PC-3 (cell line): Measurements from ENCODE around the gene ST6GALNAC4. TPM values are rescaled to one million over a fixed set of nuclear protein-coding genes. Genes with fewer than 3 reads are reported as not detected.

Source experiments
- ATAC-seq: fragments of 200-7000 bp; cut with Tn5 transposase; 2 replicates; pipeline ENCODE4 v1.9.1; 2020; ENCODE audit warnings: mild to moderate bottlenecking, moderate library complexity
- BruUV-seq: library from RNA; stranded (reverse); fragments of 400-500 nt; replicated peaks from 2 replicates; lab custom pipeline; 2021; lab: Mats Ljungman, UMichigan
- CTCF ChIA-PET: fragments of 300-600 bp; sonication (Branson Sonifier 250); formaldehyde crosslinking; loops from one replicate; lab custom pipeline; 2022; ENCODE audit warnings: antibody characterized with exemption; lab: Charles Lee
- POLR2A ChIA-PET: fragments of 300-600 bp; sonication (Branson Sonifier 250); formaldehyde crosslinking; loops from one replicate; lab custom pipeline; 2022; ENCODE audit warnings: antibody characterized with exemption; ENCODE audit not compliant: unreplicated experiment; lab: Charles Lee
- DNase-seq: peaks from one replicate; pipeline ENCODE4 v3.0.0-alpha.2; 2015
- H2AFZ ChIP-seq: fragments of 300-600 bp; sonication (generic); 2 replicates; pipeline ENCODE4 v1.6.0; 2016; ENCODE audit warnings: antibody characterized with exemption, low read length
- H3F3A ChIP-seq: fragments of 300-600 bp; sonication (generic); one replicate; pipeline ENCODE4 v1.6.0; 2017; ENCODE audit warnings: antibody characterized with exemption, low read length, control low read depth, mild to moderate bottlenecking; ENCODE audit not compliant: unreplicated experiment
- H3K27ac ChIP-seq: fragments of 300-600 bp; sonication (generic); 2 replicates; pipeline ENCODE4 v1.5.1; 2016; ENCODE audit warnings: mild to moderate bottlenecking, low read length
- H3K27me3 ChIP-seq: fragments of 300-600 bp; sonication (generic); 2 replicates; pipeline ENCODE4 v1.6.1; 2016; ENCODE audit warnings: low read length, mixed read lengths
- H3K36me3 ChIP-seq: fragments of 300-600 bp; sonication (generic); 2 replicates; pipeline ENCODE4 v1.6.1; 2016; ENCODE audit warnings: low read depth, mixed run types, low read length, mixed read lengths
- H3K4me1 ChIP-seq: fragments of 300-600 bp; sonication (generic); 2 replicates; pipeline ENCODE4 v1.5.1; 2016; ENCODE audit warnings: low read length; ENCODE audit not compliant: insufficient read depth
- H3K4me2 ChIP-seq: fragments of 300-600 bp; sonication (generic); 2 replicates; pipeline ENCODE4 v1.6.0; 2016; ENCODE audit warnings: low read length
- H3K4me3 ChIP-seq: fragments of 300-600 bp; sonication (generic); 2 replicates; pipeline ENCODE4 v1.5.1; 2016; ENCODE audit warnings: mild to moderate bottlenecking, low read length, mixed read lengths
- H3K79me2 ChIP-seq: fragments of 300-600 bp; sonication (generic); 2 replicates; pipeline ENCODE4 v1.6.1; 2017; ENCODE audit warnings: low read length, mixed read lengths
- H3K9ac ChIP-seq: fragments of 300-600 bp; sonication (generic); 2 replicates; pipeline ENCODE4 v1.6.0; 2016; ENCODE audit warnings: mild to moderate bottlenecking, low read length
- H3K9me2 ChIP-seq: fragments of 300-600 bp; sonication (generic); replicated peaks from 2 replicates; pipeline ENCODE4 v1.6.1; 2016; ENCODE audit warnings: mixed run types, low read length, mixed read lengths
- H3K9me3 ChIP-seq: fragments of 300-600 bp; sonication (generic); 2 replicates; pipeline ENCODE4 v1.6.1; 2016; ENCODE audit warnings: low read length, mixed read lengths
- H4K20me1 ChIP-seq: fragments of 300-600 bp; sonication (generic); 2 replicates; pipeline ENCODE4 v1.6.1; 2016; ENCODE audit warnings: low read length, mixed read lengths
- EZH2 ChIP-seq: fragments of 300-600 bp; sonication (generic); IDR thresholded peaks from one replicate; pipeline ENCODE4 v1.6.1; 2017; ENCODE audit warnings: antibody characterized with exemption, mild to moderate bottlenecking, low read length; ENCODE audit not compliant: unreplicated experiment
- EZH2phosphoT487 ChIP-seq: fragments of 300-600 bp; sonication (generic); IDR thresholded peaks from 2 replicates; pipeline ENCODE4 v1.6.1; 2018; ENCODE audit warnings: mild to moderate bottlenecking, antibody characterized with exemption, low read length, borderline replicate concordance
- intact Hi-C: fragments of 100-400 bp; cut with micrococcal nuclease; formaldehyde crosslinking; loops from 2 replicates; pipeline ENCODE4 v1.9.0; 2023
- total RNA-seq: library from RNA; depleted of rRNA; stranded (reverse); fragments of >200 nt; gene quantifications from 2 replicates; pipeline ENCODE4 v1.2.3, GENCODE V29; 2014
- TF ChIP-seq, protein P1 (sequence below): fragments of 300-600 bp; sonication (generic); conservative IDR thresholded peaks from 2 replicates; pipeline ENCODE4 v1.5.1; 2017; ENCODE audit warnings: antibody characterized with exemption, low read depth, mild to moderate bottlenecking, low read length

Gene ST6GALNAC4
- total RNA-seq, 1 experiment from 2014 or later = 26.9 TPM

DNA sequence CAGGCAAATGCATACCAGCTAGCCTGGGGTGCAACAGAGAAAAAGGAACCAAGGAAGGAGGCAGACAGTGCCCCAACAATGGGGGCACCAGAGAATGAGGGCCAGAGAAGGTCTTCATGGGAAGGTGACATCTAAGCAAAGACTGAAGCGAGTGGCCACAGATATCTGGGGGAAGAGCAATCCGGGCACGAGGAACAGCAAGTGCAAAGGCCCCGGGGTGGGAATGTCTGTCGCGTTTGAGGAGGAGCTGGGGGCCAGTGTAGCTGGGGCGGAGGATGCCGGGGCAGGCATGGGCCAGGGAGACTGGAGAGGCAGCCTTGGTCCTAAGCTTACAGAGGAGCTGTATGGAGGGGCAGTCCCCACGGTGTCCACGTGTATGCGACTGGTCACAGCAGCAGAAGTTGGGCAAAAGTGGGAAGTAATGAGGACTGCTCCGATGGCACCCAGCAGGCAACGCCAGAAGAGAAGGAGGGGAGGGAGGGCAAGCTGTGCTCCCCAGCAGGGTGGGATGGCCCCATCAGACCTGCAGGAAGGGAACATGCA lies 44.8 kb upstream of the ST6GALNAC4 start:
- ChIA-PET CTCF (no interaction called here), POLR2A (no interaction called here)
- no peak for TF ChIP-seq EZH2
- TF ChIP-seq, protein P1, sequence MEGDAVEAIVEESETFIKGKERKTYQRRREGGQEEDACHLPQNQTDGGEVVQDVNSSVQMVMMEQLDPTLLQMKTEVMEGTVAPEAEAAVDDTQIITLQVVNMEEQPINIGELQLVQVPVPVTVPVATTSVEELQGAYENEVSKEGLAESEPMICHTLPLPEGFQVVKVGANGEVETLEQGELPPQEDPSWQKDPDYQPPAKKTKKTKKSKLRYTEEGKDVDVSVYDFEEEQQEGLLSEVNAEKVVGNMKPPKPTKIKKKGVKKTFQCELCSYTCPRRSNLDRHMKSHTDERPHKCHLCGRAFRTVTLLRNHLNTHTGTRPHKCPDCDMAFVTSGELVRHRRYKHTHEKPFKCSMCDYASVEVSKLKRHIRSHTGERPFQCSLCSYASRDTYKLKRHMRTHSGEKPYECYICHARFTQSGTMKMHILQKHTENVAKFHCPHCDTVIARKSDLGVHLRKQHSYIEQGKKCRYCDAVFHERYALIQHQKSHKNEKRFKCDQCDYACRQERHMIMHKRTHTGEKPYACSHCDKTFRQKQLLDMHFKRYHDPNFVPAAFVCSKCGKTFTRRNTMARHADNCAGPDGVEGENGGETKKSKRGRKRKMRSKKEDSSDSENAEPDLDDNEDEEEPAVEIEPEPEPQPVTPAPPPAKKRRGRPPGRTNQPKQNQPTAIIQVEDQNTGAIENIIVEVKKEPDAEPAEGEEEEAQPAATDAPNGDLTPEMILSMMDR = no peak
- no peak for TF ChIP-seq EZH2phosphoT487
- H4K20me1 ChIP-seq = no peaks in the 10 kb centered on the region
- no peaks in the 10 kb centered on the region for H3F3A ChIP-seq
- peaks cover 77% of the 10 kb centered on the region for H3K79me2 ChIP-seq
- no peak overlapping the region for H3K27ac ChIP-seq
- H3K4me2 ChIP-seq = no peak overlapping the region
- no TSS peak for BruUV-seq
- peaks cover 3% of the 10 kb centered on the region; the same call in 1 of the 2 replicates for H3K36me3 ChIP-seq
- intact Hi-C loops = no loop called here
- peaks cover 17% of the 10 kb centered on the region for H3K4me1 ChIP-seq
- H3K4me3 ChIP-seq = no peak overlapping the region
- H3K9me2 ChIP-seq = no peaks in the 10 kb centered on the region
- DNase-seq (no peak), ATAC-seq (no peak)
- H2AFZ ChIP-seq = no peak overlapping the region
- no peaks in the 10 kb centered on the region for H3K27me3 ChIP-seq
- no peaks in the 10 kb centered on the region for H3K9me3 ChIP-seq
- no peak overlapping the region for H3K9ac ChIP-seq

DNA sequence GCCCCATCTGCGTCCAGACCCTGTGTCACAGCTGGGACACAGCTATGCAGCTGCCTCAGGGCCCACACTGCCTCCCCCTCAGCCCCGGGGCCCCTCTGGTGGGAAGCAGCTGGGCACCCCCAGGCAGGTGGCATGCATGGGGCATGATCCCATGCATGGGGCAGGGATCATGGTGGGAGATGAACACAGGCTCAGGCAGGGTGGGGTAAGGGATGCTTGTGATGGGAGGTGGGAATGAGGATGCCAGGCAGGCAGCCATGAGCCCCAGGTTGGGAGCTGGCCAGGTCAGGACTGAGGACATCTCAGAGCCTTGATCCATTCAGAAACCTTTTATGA lies 44.3 kb upstream of the ST6GALNAC4 start:
- Histone ChIP-seq H3K9ac (no peak overlapping the region), H3K79me2 (peaks cover 72% of the 10 kb centered on the region)
- BruUV-seq = no TSS peak

More for the DNA sequence above, 44.3 kb upstream of the ST6GALNAC4 start:
- Histone ChIP-seq H2AFZ (no peak overlapping the region), H3K36me3 (peaks cover 3% of the 10 kb centered on the region; the same call in 1 of the 2 replicates), H3K4me1 (peaks cover 13% of the 10 kb centered on the region), H4K20me1 (no peaks in the 10 kb centered on the region), H3K9me2 (no peaks in the 10 kb centered on the region), H3K4me2 (no peak overlapping the region), H3K4me3 (no peak overlapping the region), H3K9me3 (no peaks in the 10 kb centered on the region), H3K27me3 (no peaks in the 10 kb centered on the region), H3K27ac (no peak overlapping the region), H3F3A (no peaks in the 10 kb centered on the region)
- ChIA-PET CTCF (no interaction called here), POLR2A (no interaction called here)
- TF ChIP-seq EZH2 (no peak), EZH2phosphoT487 (no peak)
- TF ChIP-seq, protein P1 = no peak
- DNase-seq (no peak), ATAC-seq (no peak)
- intact Hi-C loops = no loop called here
